K562 (cell line): ENCODE results near the gene TENT4A. TPM values are rescaled to one million over a fixed set of nuclear protein-coding genes. Genes with fewer than 3 reads are reported as not detected.

Experiments used
- ATAC-seq: fragments of 200-7000 bp; cut with Tn5 transposase; 3 replicates; pipeline ENCODE4 v1.9.1; 2020; ENCODE audit warnings: moderate library complexity
- BruUV-seq: library from RNA; stranded (reverse); fragments of 400-500 nt; replicated peaks from 2 replicates; lab custom pipeline; 2021; lab: Mats Ljungman, UMichigan
- CTCF ChIA-PET: fragments of 300-600 bp; formaldehyde crosslinking; extraction: SDS; loops from one replicate; lab custom pipeline; 2021; ENCODE audit warnings: low intra/inter-chr PET ratio; lab: Yijun Ruan, JAX
- POLR2A ChIA-PET: fragments of 300-600, 350-650 bp; sonication (Branson Sonifier 250); formaldehyde crosslinking; extraction: SDS; loops from one replicate; lab custom pipeline; 2021; ENCODE audit warnings: antibody characterized with exemption, inconsistent platforms; lab: Yijun Ruan, JAX
- DNase-seq, 4 experiments: peaks; one replicate each; pipeline versions ENCODE4 v3.0.0 to v3.0.0-alpha.2; 2011 to 2018; ENCODE audit warnings: low spot score in 3 of 4, mixed read lengths in 3 of 4; ENCODE audit errors: extremely low read depth in 1 of 4
- FAIRE-seq: peaks from 2 replicates; lab custom pipeline; 2011; peaks lifted over from hg19 to GRCh38; lab: Jason Lieb, UNC
- H2AFZ ChIP-seq: 2 replicates; pipeline ENCODE4 v1.6.0; 2011; ENCODE audit warnings: low read depth, low read length, control low read depth, inconsistent platforms
- H3K27ac ChIP-seq: fragments of 200-600 bp; 3 replicates; pipeline ENCODE4 v1.8.0; 2011; ENCODE audit warnings: low read depth, mild to moderate bottlenecking, control low read depth, inconsistent platforms, low read length, moderate library complexity, mixed read lengths; ENCODE audit errors: extremely low read depth
- H3K27me3 ChIP-seq, 2 experiments: fragments of 300-600 bp in 1 of 2; 2 replicates in 1 of 2; 3 replicates in 1 of 2; pipeline versions ENCODE4 v1.6.0 to v1.8.0; 2011; ENCODE audit warnings: inconsistent platforms in 2 of 2, low read length in 2 of 2, mild to moderate bottlenecking in 1 of 2, mixed read lengths in 1 of 2, moderate library complexity in 1 of 2; ENCODE audit not compliant: control insufficient read depth in 2 of 2, insufficient read depth in 2 of 2
- H3K36me3 ChIP-seq: fragments of 300-600 bp; 3 replicates; pipeline ENCODE4 v1.8.0; 2011; ENCODE audit warnings: mild to moderate bottlenecking, low read length, inconsistent platforms; ENCODE audit not compliant: control insufficient read depth, insufficient read depth
- H3K4me1 ChIP-seq, 2 experiments: fragments of 200-600 bp in 1 of 2; replicated peaks in 1 of 2; 2 replicates in 1 of 2; 3 replicates in 1 of 2; pipeline versions ENCODE4 v1.5.1 to v1.8.0; 2011; ENCODE audit warnings: inconsistent platforms in 2 of 2, low read length in 2 of 2, mild to moderate bottlenecking in 1 of 2, mixed read lengths in 1 of 2, moderate library complexity in 1 of 2; ENCODE audit not compliant: control insufficient read depth in 2 of 2, insufficient read depth in 2 of 2
- H3K4me2 ChIP-seq: 2 replicates; pipeline ENCODE4 v1.6.1; 2011; ENCODE audit warnings: low read length, control low read depth, inconsistent platforms, mixed read lengths; ENCODE audit not compliant: insufficient read depth
- H3K4me3 ChIP-seq: fragments of 200-600 bp; sonication (generic), shearing (Covaris generic); 2 replicates; pipeline ENCODE4 v1.5.1; 2016; ENCODE audit warnings: control low read depth, inconsistent platforms
- H3K79me2 ChIP-seq: fragments of 200-600 bp; 3 replicates; pipeline ENCODE4 v1.8.0; 2011; ENCODE audit warnings: low read length, inconsistent platforms; ENCODE audit not compliant: control insufficient read depth, insufficient read depth
- H3K9ac ChIP-seq, 2 experiments: 2 replicates each; pipeline versions ENCODE4 v1.6.0 to v1.6.1; 2011; ENCODE audit warnings: low read depth in 2 of 2, low read length in 2 of 2, control low read depth in 1 of 2, inconsistent platforms in 1 of 2, mild to moderate bottlenecking in 1 of 2, mixed read lengths in 1 of 2; ENCODE audit not compliant: insufficient read depth in 1 of 2
- H3K9me1 ChIP-seq: one replicate; pipeline ENCODE4 v1.6.0; 2011; ENCODE audit warnings: inconsistent platforms, mild to moderate bottlenecking, low read length, moderate library complexity; ENCODE audit not compliant: control insufficient read depth, insufficient read depth
- H3K9me3 ChIP-seq: replicated peaks from 2 replicates; pipeline ENCODE4 v1.5.1; 2011; ENCODE audit warnings: low read depth, low read length, inconsistent platforms; ENCODE audit not compliant: control insufficient read depth, insufficient read depth
- H4K20me1 ChIP-seq: replicated peaks from 2 replicates; pipeline ENCODE4 v1.6.1; 2011; ENCODE audit warnings: low read length, inconsistent platforms, mixed read lengths; ENCODE audit not compliant: control insufficient read depth, insufficient read depth
- ATF6 ChIP-seq: sonication (generic); formaldehyde crosslinking; IDR thresholded peaks from 2 replicates; pipeline ENCODE4 v1.4.0; 2020; ENCODE audit warnings: mild to moderate bottlenecking, missing genetic modification reagents
- PTRF ChIP-seq: fragments of 450-650 bp; IDR thresholded peaks from 2 replicates; pipeline ENCODE4 v1.6.1; 2016; ENCODE audit warnings: mild to moderate bottlenecking, missing genetic modification characterization, missing compliant biosample characterization
- SPI1 ChIP-seq: IDR thresholded peaks from 2 replicates; pipeline ENCODE4 v1.6.1; 2011; ENCODE audit warnings: low read depth, low read length, control low read depth, borderline replicate concordance
- ZNF24 ChIP-seq: fragments of 450-650 bp; IDR thresholded peaks from 2 replicates; pipeline ENCODE4 v1.6.1; 2016
- whole genome bisulfite sequencing: fragments of 100-300 bp; shearing (Covaris generic); methylation state at CpG from one replicate; pipeline ENCODE4 v1.1.6; 2016; ENCODE audit warnings: low coverage, mixed read lengths; ENCODE audit not compliant: insufficient coverage; ENCODE audit errors: missing lambda C conversion rate; 5-methylcytosine and 5-hydroxymethylcytosine counted together
- in situ Hi-C: fragments of 300-500 bp; cut with MboI; formaldehyde crosslinking; loops from 4 replicates; pipeline ENCODE4 v1.15.0; 2018; ENCODE audit warnings: inconsistent platforms, mixed read lengths
- intact Hi-C: fragments of 100-400 bp; cut with micrococcal nuclease; formaldehyde crosslinking; loops from 2 replicates; pipeline ENCODE4 v1.14.2; 2022
- polyA plus RNA-seq, 8 experiments: library from polyadenylated mRNA; depleted of rRNA in 4 of 8; stranded (reverse) in 5 of 8; unstranded in 3 of 8; fragments of >200 nt; fragmentation: Nextera tagmentation in 2 of 8; fragmentation: Illumina TruSeq in 1 of 8; extraction: Ambion mirVana in 2 of 8; extraction: Trizol in 1 of 8; gene quantifications; 2 replicates each; pipeline versions ENCODE4 v1.2.1 to v1.2.3, GENCODE V29; 2011 to 2014; ENCODE audit warnings: inconsistent platforms in 1 of 8, missing spikeins in 1 of 8
- total RNA-seq, 7 experiments: library from RNA; depleted of rRNA in 6 of 7; stranded (reverse); fragments of >200 nt in 6 of 7; fragmentation: Illumina TruSeq in 2 of 7; extraction: Trizol in 2 of 7; gene quantifications; 2 replicates each; pipeline versions ENCODE4 v1.2.1 to v1.2.3, GENCODE V29; 2011 to 2021; ENCODE audit warnings: low replicate concordance in 1 of 7

The TENT4A gene
- total and polyA plus RNA-seq, 9 of the 15 experiments (the other 6 are each of a cell fraction or from before 2014, with no cell fraction given), result 1.3 to 27.3 (median 13.0) TPM

GRCh38 chr5:6755519-6755918 lies 42.3 kb downstream of the TENT4A start:
- Histone ChIP-seq H3K79me2 (no peaks in the 10 kb centered on the region), H3K4me3 (no peak overlapping the region), H3K9me1 (no peaks in the 10 kb centered on the region), H3K4me1 (peaks cover 0 to 5% of the 10 kb centered on the region in 2 experiments; a peak in 2 of 5 replicates), H3K27ac (no peak overlapping the region), H4K20me1 (no peaks in the 10 kb centered on the region), H3K9ac (no peak overlapping the region), H3K4me2 (no peak overlapping the region), H3K27me3 (no peaks in the 10 kb centered on the region), H3K36me3 (peaks cover 77% of the 10 kb centered on the region), H3K9me3 (no peaks in the 10 kb centered on the region), H2AFZ (no peak overlapping the region)
- ChIA-PET CTCF (no interaction called here), POLR2A (interaction anchor here (0.7 to 1.1 kb wide), 2 partner anchors 15 to 621 kb away, joined by 3 to 4 read pairs; no protein-coding TSS in a partner anchor)
- FAIRE-seq, result no peak
- 95% methylated on average over 12 of the region's 12 CpGs for WGBS
- intact Hi-C loops (no loop called here), in situ Hi-C loops (no loop called here)
- no peak for TF ChIP-seq ATF6 (CRISPR knock-in tag)
- TF ChIP-seq ZNF24, result no peak
- no peak for ATAC-seq
- no TSS peak for BruUV-seq
- no peak for DNase-seq

GRCh38 chr5:6755941-6756340 lies 42.7 kb downstream of the TENT4A start:
- peaks cover 0 to 5% of the 10 kb centered on the region in 2 experiments; a peak in 2 of 5 replicates for H3K4me1 ChIP-seq
- POLR2A ChIA-PET, result interaction anchor here (0.7 to 1.1 kb wide), 2 partner anchors 16 to 620 kb away, joined by 3 to 4 read pairs; no protein-coding TSS in a partner anchor
- TF ChIP-seq PTRF (tag) (no peak), SPI1 (0 out of 2 replicates have a peak, but pooled peaks have one; percentile 49)
- TF ChIP-seq, all 486 proteins: peak for 1
- Histone ChIP-seq H3K9me1 (no peaks in the 10 kb centered on the region), H3K4me3 (no peak overlapping the region), H3K27me3 (no peaks in the 10 kb centered on the region), H3K36me3 (peaks cover 73% of the 10 kb centered on the region), H3K79me2 (no peaks in the 10 kb centered on the region), H3K4me2 (no peak overlapping the region), H2AFZ (no peak overlapping the region), H4K20me1 (no peaks in the 10 kb centered on the region), H3K9me3 (no peaks in the 10 kb centered on the region), H3K9ac (no peak overlapping the region), H3K27ac (no peak overlapping the region)
- CTCF ChIA-PET, result no interaction called here
- ATAC-seq (no peak), FAIRE-seq (no peak), DNase-seq (no peak)
- no TSS peak for BruUV-seq
- in situ Hi-C loops, result no loop called here
- WGBS, result 95% methylated on average over 17 of the region's 17 CpGs
- intact Hi-C loops, result no loop called here
